Activated CD8-positive, alpha-beta memory T cell treated with anti-CD3 and anti-CD28 coated beads for 4 hours (primary cell): ENCODE data around the gene MYL11.

Experiments
- DNase-seq, 2 donors: peaks; one replicate each; pipeline ENCODE4 v3.0.0-alpha.2; 2020; ENCODE audit warnings: low read depth in 2 of 2

The MYL11 gene

DNA sequence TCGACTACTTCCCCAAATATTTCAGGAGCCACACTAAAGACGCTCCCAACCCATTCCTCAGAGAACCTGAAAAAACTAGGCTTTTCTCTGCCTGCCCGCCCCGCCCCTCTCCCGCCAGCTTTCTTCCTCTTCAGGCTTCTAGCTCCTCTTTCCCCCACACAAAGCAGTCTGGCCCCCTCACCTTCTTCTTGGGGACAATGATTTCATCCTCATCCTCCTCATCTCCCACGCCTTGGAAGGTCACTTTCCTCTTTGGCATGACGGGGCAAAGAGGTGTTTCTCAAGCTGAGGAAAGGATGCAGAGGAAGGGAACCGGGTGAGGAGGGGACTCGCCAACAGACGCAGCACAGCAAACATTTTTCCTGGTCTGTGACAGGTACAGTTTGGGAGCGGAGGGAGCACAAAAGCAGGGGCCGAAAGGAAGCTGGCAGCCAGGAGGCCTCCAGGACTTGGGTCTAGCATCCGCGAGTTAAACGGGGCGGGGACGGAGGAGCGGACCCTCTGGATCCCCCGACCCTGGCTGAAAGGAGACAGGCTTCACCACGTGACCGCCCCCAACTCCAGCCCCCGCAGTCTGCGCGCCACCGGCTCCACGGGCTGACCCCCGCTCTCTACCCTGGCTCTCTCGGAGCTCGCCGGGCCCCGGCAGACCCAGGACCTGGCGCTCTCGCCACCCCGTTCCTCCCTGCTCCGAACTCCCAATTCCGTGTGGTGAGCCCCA lies 20.0 kb upstream of the MYL11 start:
- no peak for DNase-seq

DNA sequence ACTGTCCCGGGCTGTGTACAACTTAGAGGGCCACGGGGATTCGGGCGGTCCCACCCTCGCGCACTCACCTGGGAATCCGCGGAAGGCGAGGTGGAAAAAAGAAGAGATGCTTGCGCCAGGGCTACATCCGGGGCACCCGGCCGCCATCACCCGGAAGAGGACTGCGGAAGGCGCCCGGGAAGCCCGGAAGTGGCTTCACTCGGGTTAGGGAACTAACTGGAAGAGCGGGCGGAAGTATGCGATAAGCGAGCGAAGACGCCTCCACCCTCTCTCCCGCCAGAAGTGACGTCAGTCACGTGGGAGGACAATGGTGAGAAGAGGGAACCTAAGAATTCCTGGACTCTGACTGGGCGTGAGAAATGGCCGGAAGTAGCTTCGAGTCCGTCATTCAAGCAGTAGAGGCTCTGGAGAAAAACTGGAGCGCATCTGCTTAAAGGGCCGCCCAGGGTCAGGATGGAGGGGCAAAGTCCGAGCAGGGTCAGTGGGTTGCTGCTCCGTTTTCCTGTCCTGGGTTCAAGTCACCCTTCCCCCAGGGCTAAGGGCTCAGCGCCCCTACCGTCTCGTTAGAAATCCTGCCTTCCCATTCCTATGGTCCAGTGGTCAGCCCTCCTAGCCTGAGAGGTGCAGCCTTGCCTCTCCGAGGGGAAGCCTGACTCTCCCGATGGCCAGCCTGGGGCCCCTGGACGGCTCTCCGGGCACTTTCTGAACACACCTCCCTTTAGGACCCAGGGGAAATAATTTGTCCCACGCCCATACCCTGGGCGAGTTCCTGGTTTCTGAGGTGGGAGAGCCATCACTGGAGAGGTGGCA lies 19.3 kb upstream of the MYL11 start, which contains the start of gene CD2BP2:
Gene CD2BP2 (minus strand): TSS at position 165 of the 810 bp plus-strand sequence. CDS start 627 bp downstream, outside the sequence.
- peak; percentile 80 to 82 for DNase-seq

DNA sequence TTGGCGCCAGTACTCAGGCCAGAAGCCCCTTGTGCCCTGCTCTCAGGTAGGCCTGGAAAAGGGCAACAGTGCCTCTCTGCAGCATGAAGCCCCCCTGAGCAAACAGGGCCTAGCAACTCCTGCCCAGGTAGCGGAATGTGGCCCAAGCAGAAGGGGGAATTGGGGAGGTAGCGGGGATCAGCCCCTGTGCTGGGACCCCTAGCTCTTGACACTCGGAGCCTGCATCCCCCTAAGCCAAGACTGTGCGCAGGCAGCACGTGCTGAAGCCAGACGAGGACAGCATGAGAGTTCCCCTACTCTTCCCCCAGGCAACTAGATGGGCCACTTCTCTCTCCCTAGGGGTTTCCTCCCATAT lies 18.7 kb upstream of the MYL11 start:
- no peak for DNase-seq

DNA sequence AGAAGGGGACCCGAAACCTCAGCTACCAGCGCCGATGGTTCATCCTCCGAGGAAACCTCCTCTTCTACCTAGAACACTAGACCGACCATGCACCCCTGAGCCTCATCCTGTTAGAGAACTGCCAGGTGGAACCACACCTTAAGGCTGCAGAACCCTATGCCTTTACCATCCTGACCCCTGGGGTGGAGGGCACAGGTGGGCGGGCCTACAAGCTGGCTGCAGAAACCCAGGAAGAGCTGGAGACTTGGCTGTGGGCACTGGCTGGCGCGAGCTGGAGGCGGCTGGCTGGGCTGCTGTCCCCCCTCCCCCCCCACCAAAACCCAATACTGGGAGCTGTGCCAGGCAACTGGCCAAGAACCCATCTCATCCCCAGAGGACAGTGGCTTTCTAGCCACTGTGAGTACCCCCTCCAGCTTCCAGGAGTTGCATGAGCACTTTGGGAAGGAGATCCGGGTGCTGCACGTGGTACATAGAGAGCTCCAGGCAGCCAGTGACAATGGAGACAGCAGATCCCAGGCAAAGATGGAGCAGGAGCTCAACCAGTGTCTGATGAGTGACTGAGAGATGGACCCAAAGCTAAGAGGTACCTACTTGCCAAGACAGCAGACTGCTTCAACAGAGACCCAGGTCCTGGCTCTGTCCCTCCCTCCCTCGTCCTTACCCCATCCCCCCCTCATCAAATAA lies 18.1 kb upstream of the MYL11 start:
- DNase-seq, result no peak

DNA sequence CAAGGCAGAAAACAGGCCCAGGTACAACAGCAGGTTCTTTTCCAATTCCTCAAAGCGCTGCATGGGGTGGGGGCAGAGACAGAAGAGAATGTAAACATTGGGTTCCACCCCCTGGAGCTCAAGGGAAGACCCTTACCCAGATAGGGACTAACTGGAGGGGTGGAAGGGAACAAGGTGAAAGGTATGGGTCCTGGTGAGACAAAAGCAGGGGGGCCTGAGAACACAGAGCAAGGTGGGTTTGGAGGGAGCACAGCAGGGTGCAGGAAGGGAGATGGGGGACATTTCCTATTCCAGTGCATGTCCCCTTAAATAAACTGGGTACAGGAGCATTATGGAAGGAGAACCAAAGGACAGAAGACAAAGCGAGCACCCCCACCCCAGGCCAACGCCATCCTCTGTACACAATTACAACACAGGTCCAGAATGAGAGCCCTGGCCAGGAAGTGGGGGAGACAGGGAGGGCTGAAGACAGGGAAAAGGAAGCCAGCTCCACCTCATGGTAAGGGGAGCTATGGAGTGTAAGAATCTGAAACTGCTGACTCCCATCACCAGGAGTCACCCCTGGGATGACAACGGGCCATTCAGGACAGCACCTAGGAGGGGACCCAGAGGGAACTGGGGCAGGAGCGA lies 17.4 kb upstream of the MYL11 start:
- no peak for DNase-seq

DNA sequence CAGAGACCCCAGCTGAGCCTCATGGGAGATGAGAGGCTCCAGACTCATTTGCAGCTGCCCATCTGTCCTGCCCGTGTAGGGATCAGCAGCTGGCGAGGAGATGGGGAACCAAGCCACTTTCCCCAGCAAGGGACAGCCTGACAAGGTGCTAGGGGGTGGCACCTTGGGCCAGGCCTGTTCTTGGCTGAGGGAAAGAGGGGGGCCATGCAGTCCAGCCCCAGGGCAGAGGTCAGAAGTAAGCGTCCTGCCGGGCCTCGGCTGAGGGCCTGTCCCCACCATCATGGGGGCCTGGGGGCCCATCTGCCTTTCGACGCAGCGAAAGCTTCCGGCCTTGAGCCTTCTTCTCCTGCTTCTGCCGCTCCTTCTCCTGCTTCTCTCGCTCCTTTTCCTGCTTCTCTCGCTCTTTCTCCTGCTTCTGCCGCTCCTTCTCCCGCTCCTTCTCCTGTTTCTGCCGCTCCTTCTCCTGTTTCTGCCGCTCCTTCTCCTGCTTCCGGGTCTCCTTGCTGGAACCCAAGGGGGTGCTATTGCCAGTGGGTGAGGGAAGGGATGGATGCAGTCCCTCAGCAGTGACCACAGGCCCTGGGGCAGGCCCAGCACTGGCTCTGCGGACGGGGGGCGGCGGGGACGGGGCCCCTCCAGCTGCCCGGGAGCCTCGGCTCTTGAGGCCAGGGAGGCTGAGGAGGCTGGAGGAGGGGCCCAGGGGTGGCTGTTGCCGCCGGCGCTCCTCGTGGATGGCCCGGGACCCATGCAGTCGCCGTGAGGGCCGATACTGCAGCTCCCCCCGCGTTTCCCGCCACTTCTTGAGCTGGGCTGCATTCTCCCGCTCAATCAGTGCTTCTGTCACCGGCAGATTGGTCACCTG lies 16.7 kb upstream of the MYL11 start:
- DNase-seq, result no peak

DNA sequence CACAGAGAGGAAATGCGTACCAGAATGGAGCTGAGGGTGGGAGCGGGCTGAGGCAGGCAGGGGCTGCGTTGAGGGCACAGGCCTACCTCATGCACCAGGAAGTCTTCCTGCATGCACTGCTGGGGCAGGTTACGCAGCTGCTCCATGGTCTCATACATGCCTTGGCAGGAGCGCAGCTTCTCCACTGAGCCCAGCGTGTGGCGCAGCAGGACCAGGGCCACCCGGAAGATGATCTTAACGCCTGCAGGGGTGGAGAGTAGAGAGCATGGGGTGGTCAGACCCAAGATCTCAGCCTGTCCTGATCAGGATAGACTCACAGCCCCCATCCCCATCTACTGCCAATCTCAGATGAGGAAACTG lies 16.0 kb upstream of the MYL11 start:
- DNase-seq, result no peak

DNA sequence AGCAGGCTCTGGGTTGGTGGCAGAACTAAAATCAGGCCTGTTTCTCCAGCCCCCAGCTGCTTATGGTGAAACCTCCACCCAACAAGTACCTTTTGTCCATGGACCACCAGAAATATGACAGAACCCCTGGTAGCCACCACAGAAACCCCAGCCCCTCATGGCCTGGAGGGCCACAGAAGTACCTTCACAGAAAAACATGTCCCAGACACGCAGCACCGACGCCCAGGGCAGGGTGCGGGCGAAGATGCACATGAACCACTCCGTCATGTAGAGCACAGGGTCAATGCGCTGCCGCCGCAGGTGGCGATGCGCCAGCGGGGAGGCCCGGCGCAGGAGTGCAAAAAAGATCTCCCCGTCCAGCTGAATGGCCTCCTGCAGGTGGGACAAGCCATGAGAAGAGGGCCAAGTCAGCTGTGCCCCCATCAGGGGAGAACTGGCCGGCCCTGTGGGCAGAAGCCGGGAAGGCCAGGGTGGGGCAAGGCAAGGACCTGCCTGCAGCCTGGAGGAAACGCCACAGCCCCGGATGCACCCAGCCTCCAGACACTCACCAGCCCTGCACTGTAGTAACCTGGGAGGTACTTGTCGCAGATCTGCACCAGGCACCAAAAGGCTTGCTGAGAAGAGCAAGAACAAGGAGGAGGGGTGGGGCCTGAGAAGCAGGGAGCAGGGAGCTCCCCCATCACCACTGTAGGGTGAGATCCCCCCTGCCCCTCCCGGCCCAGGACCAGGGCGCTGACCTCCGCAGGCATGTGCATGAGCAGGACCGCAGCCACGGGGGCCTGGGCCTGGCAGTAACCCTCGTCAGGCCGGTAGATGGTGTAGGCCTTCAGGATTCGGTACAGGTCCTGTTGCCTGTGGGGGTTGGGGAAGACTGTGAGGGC lies 15.4 kb upstream of the MYL11 start:
- DNase-seq, result no peak

DNA sequence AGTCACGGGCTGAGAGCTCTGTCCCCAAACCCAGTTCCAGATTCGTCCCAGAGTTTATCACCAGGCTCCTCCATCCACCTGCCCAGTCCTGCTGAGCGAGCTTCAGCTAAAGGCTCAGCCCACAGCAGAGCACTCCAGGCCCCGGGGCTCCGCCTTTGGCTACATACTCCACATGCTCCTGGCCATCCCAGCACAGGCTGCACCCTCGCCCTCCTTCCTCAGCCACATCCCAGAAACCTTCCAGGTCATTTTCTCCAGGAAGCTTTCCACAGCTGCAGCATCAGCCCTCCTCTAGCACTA lies 14.8 kb upstream of the MYL11 start:
- DNase-seq, result no peak

DNA sequence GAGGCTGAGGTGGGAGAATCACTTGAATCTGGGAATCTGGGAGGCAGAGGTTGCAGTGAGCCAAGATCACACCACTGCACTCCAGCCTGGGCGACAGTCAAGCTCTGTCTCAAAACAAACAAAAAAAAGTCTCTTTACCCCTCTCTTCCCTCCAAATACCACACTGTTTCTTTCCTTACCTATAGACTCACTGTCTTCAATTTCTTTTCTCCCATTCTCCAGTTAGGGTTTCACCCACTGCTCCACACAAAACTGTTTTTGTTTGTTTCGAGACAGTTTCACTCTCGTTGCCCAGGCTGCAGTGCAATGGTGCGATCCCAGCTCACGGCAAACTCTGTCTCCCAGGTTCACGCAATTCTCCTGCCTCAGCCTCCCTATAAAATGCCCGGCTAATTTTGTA lies 13.4 kb upstream of the MYL11 start:
- no peak for DNase-seq

DNA sequence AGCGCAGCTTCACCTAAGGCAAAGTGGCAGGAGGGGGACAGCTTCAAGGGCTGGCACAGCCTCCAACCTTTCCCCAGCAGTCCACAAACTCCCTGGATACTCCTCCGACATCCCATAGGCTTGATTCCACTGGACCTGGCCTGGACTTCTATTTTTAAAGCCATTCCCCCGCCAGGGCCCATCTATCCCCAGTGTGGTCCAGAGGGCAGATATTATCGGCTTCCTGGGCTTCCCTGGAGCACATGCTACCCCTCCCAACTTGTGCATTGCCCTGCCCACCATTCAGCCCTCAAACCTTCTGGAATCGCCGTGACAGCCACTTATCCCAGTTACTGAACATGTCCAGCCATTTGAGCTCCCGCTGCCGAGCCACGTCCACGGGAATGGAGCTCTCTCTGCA lies 9.4 kb upstream of the MYL11 start:
- no peak for DNase-seq

DNA sequence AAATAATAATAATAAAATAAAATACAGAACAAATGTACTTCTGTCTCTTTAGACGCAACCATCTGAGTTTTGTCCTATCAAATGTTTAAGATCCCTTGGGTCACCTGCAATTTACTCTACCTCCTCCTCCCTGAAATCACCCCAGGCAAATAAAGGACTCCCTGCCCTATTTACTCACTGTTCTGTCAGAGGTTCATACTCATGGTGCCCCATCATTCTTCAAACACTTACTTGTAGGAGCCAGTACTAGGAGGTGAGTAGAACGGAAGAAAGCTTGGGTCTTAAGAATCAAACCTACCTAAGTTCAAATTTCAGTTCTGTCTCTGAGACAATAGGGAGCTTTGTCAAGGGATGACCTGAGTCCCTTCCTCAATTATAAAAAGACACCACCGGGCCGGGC lies 8.1 kb upstream of the MYL11 start:
- no peak for DNase-seq

DNA sequence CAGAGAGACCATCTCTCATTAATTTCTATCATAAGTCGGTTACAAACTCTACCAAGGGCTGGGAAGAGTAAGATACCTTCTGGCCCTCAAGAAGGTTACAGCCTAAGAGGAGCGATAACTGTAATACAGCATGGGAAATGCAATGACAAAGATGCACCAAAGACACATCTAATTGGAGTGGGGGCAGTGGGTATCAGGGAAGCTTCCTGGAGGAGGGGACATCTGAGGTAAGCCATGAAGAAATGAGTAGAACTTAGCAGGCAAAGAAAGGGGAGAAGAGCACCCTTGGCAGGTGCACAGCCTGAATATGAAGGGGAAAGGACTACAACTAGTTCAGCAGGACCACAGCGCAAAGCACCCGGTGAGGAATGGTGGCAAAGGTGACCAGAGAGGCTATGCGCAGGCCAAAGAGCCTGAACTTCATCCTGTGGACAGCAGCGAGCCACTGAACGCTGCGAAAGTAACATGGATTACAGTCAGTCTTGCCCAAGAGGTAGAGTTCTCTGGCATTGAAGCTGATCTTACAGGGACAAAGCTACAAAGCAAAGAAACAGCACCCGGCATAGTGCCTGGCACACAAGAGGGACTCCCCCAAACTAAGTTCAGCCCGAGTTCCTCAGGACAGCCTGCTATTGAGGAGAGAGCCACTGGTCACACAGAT lies 7.1 kb upstream of the MYL11 start:
- DNase-seq, result no peak

DNA sequence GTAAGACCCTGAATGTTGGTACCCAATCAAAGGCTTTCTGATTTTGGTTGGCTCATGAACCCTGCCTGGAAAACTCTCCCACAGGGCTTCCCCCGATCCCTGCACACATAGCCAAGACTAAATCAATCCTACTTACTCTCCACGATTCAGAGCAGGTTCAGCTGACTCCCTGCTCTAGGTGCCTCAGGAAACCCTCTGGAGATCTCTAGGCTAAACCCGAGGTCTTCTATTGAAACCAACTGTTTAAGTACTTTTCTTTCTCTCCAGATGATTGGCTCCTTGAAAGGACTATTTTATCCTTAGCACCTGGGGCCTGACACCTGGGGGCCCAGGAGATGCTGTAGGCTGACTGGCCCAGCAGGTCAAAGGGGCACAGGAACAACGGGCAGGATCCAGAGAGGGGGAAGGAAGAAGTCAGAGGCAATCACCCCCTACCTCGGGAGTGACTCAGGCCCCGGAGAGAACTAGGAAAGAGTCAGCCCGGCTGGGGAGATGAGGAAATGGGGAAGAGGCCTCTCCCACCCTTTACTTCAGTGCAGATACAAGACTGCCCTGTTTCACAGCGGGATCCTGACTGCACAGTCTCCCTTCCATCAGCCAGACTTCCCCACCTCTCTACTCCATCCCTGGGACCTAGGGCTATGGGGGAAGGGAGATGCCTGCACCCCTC lies 6.3 kb upstream of the MYL11 start:
- DNase-seq, result no peak

DNA sequence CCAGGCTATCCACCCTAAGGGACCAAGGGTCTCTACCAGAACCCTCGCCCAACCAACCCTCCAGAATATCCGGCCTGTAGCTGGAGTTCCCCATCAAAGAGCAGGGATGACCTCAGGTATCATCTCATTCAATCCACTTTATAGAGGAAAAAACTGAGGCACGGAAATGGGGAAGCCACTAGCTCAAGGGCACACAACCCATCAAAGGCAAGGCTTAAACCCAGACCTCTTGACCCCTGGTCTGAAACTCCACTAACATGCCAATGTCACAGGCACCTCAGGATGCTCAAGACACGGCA lies 5.9 kb upstream of the MYL11 start:
- no peak for DNase-seq

DNA sequence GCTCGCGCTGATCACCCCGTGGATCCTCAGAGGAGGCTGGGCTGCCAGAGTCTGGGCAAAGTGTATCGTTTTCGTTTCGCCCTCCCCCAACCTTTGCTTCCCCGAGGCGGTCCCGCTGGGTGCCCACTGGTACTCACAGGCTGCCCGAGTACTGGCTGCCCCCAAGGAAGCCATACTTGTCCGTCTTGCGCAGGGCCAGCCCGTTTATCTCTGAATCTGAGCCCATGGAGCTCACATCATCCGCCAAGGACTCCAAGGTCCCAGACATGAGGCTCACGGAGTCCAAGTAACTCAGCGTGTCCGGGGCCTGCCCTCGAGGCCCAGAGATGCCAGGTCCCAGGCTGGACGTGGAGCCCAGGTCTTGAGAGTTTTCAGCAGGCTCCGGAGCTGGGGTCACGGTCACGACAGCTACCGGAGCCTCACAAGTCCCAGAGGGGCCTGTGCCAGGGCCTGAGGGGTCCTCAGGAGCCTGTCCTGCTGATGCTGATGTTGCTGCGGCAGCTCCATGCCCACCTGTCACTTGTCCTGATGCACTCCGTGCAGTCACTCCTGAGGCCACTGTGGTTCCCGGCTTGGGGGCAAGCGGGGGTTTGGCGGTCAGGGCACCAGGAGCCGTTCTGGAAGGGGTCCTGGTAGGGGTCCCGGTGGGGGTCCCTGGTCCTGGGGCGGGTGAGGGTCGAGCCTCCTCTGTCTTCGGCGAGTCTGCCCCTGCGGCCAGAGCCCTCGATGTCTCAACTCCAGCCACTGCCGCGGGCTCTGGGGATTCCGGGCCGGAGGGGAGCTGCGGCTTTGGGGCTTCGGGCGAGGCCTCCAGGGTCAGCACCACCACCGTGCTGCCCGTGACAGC lies 5.3 kb upstream of the MYL11 start:
- DNase-seq, result no peak

DNA sequence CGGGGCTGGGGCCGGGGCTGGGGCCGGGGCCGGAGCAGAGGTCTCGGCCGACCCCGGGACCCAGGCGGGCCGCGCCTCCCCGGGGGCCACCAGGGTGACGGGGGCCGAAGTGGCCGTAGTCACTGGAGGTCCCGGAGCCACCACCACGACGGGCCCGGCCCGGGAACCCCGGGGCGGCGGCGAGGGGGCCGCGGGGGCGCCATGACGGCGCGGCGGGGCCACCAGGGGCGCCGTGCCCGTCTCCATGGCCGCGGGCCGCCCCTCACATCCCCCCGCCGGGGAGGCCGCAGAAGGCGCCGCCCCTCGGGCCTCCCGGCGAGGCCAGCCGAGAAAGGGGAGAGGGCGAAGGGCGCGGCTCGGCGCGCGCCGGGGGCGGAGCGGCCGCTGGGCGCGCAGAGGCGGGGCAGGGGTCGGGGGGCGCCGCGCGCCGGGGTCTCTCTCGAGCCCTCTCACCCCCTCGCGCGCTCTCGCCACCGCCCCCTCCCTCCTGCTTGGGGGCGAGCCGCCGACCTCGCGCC lies 4.6 kb upstream of the MYL11 start:
- no peak for DNase-seq

DNA sequence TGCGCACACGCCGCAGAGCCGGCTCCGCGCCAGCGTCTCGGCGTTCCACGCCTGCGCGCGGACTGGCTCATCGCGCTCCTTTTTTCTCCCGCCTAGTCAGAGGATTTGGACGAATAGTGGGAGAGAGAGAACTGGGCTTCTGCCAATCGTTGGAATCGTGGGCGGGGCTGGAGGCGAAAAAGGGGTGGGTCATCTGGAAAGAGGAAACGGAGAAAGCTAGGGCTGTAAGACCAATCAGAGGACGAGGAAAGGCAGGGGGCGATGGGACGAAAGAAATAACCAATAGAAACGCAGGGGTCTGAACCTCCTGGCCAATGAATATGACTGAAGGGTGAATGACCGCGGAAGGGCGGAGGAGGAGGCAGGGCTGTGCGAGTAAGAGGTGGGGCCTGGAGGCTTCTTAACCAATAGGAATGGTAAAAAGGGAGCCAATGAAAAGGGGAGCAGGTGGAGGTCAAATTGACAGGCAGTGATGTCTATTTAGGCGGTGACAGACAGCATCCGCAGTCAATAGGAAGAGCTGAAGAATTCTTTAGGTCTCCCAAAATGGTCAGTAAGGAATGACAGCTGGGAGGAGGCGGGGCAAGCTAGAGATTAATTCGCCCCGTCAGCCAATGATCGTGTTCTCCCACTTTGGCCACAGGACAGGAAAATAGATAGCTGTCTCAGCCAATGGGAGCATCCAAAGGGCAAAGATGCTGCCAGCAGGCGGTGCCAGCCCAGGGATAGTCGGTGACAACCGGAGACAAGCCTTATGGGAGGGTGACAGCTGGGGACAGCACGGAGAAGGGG lies 4.0 kb upstream of the MYL11 start, which contains the start of gene TBC1D10B:
Gene TBC1D10B (minus strand): TSS at position 39 of the 792 bp plus-strand sequence. CDS start 311 bp downstream, outside the sequence.
- peak; percentile 97 to 98 for DNase-seq
